Transverse colon (tissue), 4 donors: ENCODE results near the gene INTS11. TPM values are rescaled to one million over a fixed set of nuclear protein-coding genes. Genes with fewer than 3 reads are reported as not detected.
"Not testable (repeated sequence)": the region's sequence is repeated elsewhere in the genome, so short reads cannot be mapped to it uniquely, and the experiment has no call there.

Experiments used
- DNase-seq: peaks from one replicate; pipeline ENCODE4 v3.0.0-alpha.2; 2019
- H3K27ac ChIP-seq, 4 donors: fragments of 200-600 bp; sonication (generic); 2 replicates each; pipeline ENCODE4 v1.5.1; 2016 to 2018; ENCODE audit warnings: inconsistent platforms in 4 of 4
- H3K27me3 ChIP-seq: fragments of 200-600 bp; sonication (generic); 2 replicates; pipeline ENCODE4 v1.5.1; 2017; ENCODE audit warnings: inconsistent platforms
- H3K36me3 ChIP-seq, 4 donors: fragments of 200-600 bp; sonication (generic); 2 replicates each; pipeline ENCODE4 v1.5.1; 2017 to 2019; ENCODE audit warnings: inconsistent platforms in 4 of 4
- H3K4me1 ChIP-seq, 4 donors: fragments of 200-600 bp; sonication (generic); 2 replicates each; pipeline ENCODE4 v1.5.1; 2017 to 2020; ENCODE audit warnings: inconsistent platforms in 4 of 4
- H3K4me3 ChIP-seq, 4 donors: fragments of 200-600 bp; sonication (generic); 1 replicate in 1 of 4; 2 replicates in 3 of 4; pipeline versions ENCODE4 v1.5.1 to v1.6.1; 2017 to 2019; ENCODE audit warnings: inconsistent platforms in 4 of 4
- H3K9me3 ChIP-seq, 2 donors: fragments of 200-600 bp; sonication (generic); 2 replicates each; pipeline ENCODE4 v1.5.1; 2017 to 2019; ENCODE audit warnings: inconsistent platforms in 2 of 2
- CTCF ChIP-seq, 5 experiments: fragments of 200-600 bp in 3 of 5; fragments of 450-650 bp in 2 of 5; sonication (generic) in 3 of 5; IDR thresholded peaks; 1 replicate in 2 of 5; 2 replicates in 3 of 5; pipeline ENCODE4 v1.5.1; 2016 to 2017; ENCODE audit warnings: antibody characterized with exemption in 5 of 5, inconsistent platforms in 3 of 5, mild to moderate bottlenecking in 2 of 5, moderate library complexity in 1 of 5
- EP300 ChIP-seq: sonication (generic); formaldehyde crosslinking; IDR thresholded peaks from one replicate; pipeline ENCODE4 v1.6.1; 2017; ENCODE audit warnings: antibody characterized with exemption, low read depth
- POLR2A ChIP-seq: fragments of 450-650 bp; IDR thresholded peaks from one replicate; pipeline ENCODE4 v1.6.1; 2016; ENCODE audit warnings: antibody characterized with exemption, mild to moderate bottlenecking, moderate library complexity
- POLR2AphosphoS5 ChIP-seq, 3 donors: sonication (generic); formaldehyde crosslinking; IDR thresholded peaks; one replicate each; pipeline ENCODE4 v1.6.1; 2016; ENCODE audit warnings: antibody characterized with exemption in 3 of 3
- WGBS, 2 donors: methylation state at CpG; one replicate each; pipeline ENCODE4 v1.1.5; 2018; ENCODE audit warnings: low coverage in 1 of 2; 5-methylcytosine and 5-hydroxymethylcytosine counted together
- in situ Hi-C, 4 donors: fragments of 200-750 bp; cut with MboI; loops; one replicate each; pipeline versions ENCODE4 v1.15.0 to v1.15.1; 2017; ENCODE audit warnings: low sequenced_read_pairs in 3 of 4, low pct_ligation_motif_present in 1 of 4, low pct_unique_long_range_greater_than_20kb in 1 of 4
- intact Hi-C: fragments of 100-400 bp; cut with DNase I; formaldehyde crosslinking; loops from one replicate; pipeline ENCODE4 v1.15.1; 2023; ENCODE audit warnings: low total_unique reads
- total RNA-seq, 4 donors: library from RNA; depleted of rRNA; stranded (reverse); fragments of >200 nt; gene quantifications; one replicate each; pipeline ENCODE4 v1.1.0, GENCODE V29; 2016

Gene INTS11
- total RNA-seq, 4 donors from 2014 or later, result 118 to 424 (median 140) TPM

- in situ Hi-C loops, result no loop called here
- Histone ChIP-seq H3K4me1 (peaks cover 26 to 34% (median 30%) of the 10 kb centered on the region in 4 donors), H3K9me3 (no peaks in the 10 kb centered on the region), H3K27ac (peak overlapping the region in 1 of 4 donors; percentile 24), H3K36me3 (no peaks in the 10 kb centered on the region), H3K27me3 (no peaks in the 10 kb centered on the region), H3K4me3 (no peak overlapping the region)
- no peak for TF ChIP-seq EP300
- TF ChIP-seq CTCF (IDR thresholded peaks at IDR 0.05), result no peak
- TF ChIP-seq POLR2A, result no peak
- no peak for TF ChIP-seq POLR2AphosphoS5 (IDR thresholded peaks at IDR 0.05)
- intact Hi-C loops, result loop anchor here (10.0 kb wide), 1 partner anchor 357 kb away; the partner anchor contains the start of gene ISG15
- 50 to 100% methylated on average over 1 to 12 of the region's 12 CpGs for WGBS, 2 donors
- DNase-seq, result no peak
These were observed 46.9 kb upstream of the INTS11 start for GRCh38 chr1:1371364-1371745.

GRCh38 chr1:1370771-1371300 is 46.4 kb upstream of the INTS11 start:
- Histone ChIP-seq H3K36me3 (no peaks in the 10 kb centered on the region), H3K27ac (no peak overlapping the region), H3K4me3 (no peak overlapping the region), H3K9me3 (no peaks in the 10 kb centered on the region), H3K4me1 (peaks cover 22 to 31% (median 27%) of the 10 kb centered on the region in 4 donors), H3K27me3 (no peaks in the 10 kb centered on the region)
- in situ Hi-C loops (no loop called here), intact Hi-C loops (loop anchor here (10.0 kb wide), 1 partner anchor 356 kb away; the partner anchor contains the start of gene ISG15)
- WGBS, 2 donors, result 82% methylated on average over 16 of the region's 16 CpGs; no CpG with 5 or more reads in 1 of the 2 donors
- DNase-seq, result no peak
- TF ChIP-seq POLR2A, result no peak
- no peak for TF ChIP-seq EP300
- TF ChIP-seq POLR2AphosphoS5 (IDR thresholded peaks at IDR 0.05), result no peak
- TF ChIP-seq CTCF (IDR thresholded peaks at IDR 0.05), result no peak

GRCh38 chr1:1370094-1370493 is 45.6 kb upstream of the INTS11 start:
- WGBS, 2 donors, result 89% methylated on average over 14 of the region's 14 CpGs; no CpG with 5 or more reads in 1 of the 2 donors
- intact Hi-C loops, result loop anchor here (10.0 kb wide), 1 partner anchor 355 kb away; the partner anchor contains the start of gene ISG15
- in situ Hi-C loops, result not testable (repeated sequence)

GRCh38 chr1:1367315-1367714 is 42.9 kb upstream of the INTS11 start:
- Histone ChIP-seq H3K4me1 (peaks cover 7 to 11% (median 9%) of the 10 kb centered on the region in 4 donors), H3K9me3 (no peaks in the 10 kb centered on the region), H3K27ac (no peak overlapping the region), H3K36me3 (no peaks in the 10 kb centered on the region), H3K27me3 (no peaks in the 10 kb centered on the region), H3K4me3 (no peak overlapping the region)
- 97 to 100% methylated on average over 5 of the region's 5 CpGs for WGBS, 2 donors
- DNase-seq, result no peak
- intact Hi-C loops, result no loop called here
- in situ Hi-C loops, result no loop called here
- TF ChIP-seq POLR2AphosphoS5 (IDR thresholded peaks at IDR 0.05) (no peak), CTCF (IDR thresholded peaks at IDR 0.05) (no peak), POLR2A (no peak), EP300 (no peak)

More at GRCh38 chr1:1370094-1370493, 45.6 kb upstream of the INTS11 start:
- not testable (repeated sequence) for H3K27me3 ChIP-seq, H3K36me3 ChIP-seq, DNase-seq, H3K9me3 ChIP-seq, H3K4me3 ChIP-seq, H3K27ac ChIP-seq
- peaks cover 20 to 28% (median 25%) of the 10 kb centered on the region in 4 donors for H3K4me1 ChIP-seq

- Histone ChIP-seq H3K27ac (no peak overlapping the region), H3K4me1 (peaks cover 1 to 9% (median 4%) of the 10 kb centered on the region in 4 donors), H3K36me3 (no peaks in the 10 kb centered on the region), H3K27me3 (no peaks in the 10 kb centered on the region), H3K9me3 (no peaks in the 10 kb centered on the region), H3K4me3 (no peak overlapping the region)
- no peak for TF ChIP-seq EP300
- TF ChIP-seq CTCF (IDR thresholded peaks at IDR 0.05), result no peak
- TF ChIP-seq POLR2A, result no peak
- no peak for TF ChIP-seq POLR2AphosphoS5 (IDR thresholded peaks at IDR 0.05)
- intact Hi-C loops, result no loop called here
- no peak for DNase-seq
- 88 to 93% methylated on average over 3 of the region's 3 CpGs for WGBS, 2 donors
- in situ Hi-C loops, result no loop called here
These were observed 42.2 kb upstream of the INTS11 start for GRCh38 chr1:1366699-1367066.
